ENCODE data around the gene CACNA2D3. TPM values are rescaled to one million over a fixed set of nuclear protein-coding genes. Genes with fewer than 3 reads are reported as not detected.
A peak's percentile ranks its signal among the peaks of the same experiment; 100 is the strongest.
"Not testable (repeated sequence)": the region's sequence is repeated elsewhere in the genome, so short reads cannot be mapped to it uniquely, and the experiment has no call there.

The CACNA2D3 gene
- polyA plus RNA-seq, 1 donor = 1.9 TPM

GRCh38 chr3:55077726-55078125 lies 955.4 kb downstream of the CACNA2D3 start:
- DNase-seq (ENCODE audit: low read depth) = no peak

- DNase-seq (ENCODE audit: low read depth) = no peak
Measured at GRCh38 chr3:55078876-55079275, 956.5 kb downstream of the CACNA2D3 start.

- DNase-seq (ENCODE audit: low read depth) = no peak
Measured at GRCh38 chr3:55085231-55085630, 962.9 kb downstream of the CACNA2D3 start.

- no peak for DNase-seq (ENCODE audit: low read depth)
Measured at GRCh38 chr3:55089211-55089610, 966.9 kb downstream of the CACNA2D3 start.

GRCh38 chr3:55090291-55090690 lies 967.9 kb downstream of the CACNA2D3 start:
- DNase-seq (ENCODE audit: low read depth) = no peak

- no peak for DNase-seq (ENCODE audit: low read depth)
Measured at GRCh38 chr3:55090746-55091145, 968.4 kb downstream of the CACNA2D3 start.

GRCh38 chr3:55091381-55092225 lies 969.3 kb downstream of the CACNA2D3 start:
- DNase-seq (ENCODE audit: low read depth) = no peak

GRCh38 chr3:55094676-55095075 lies 972.3 kb downstream of the CACNA2D3 start:
- no peak for DNase-seq (ENCODE audit: low read depth)

GRCh38 chr3:55097441-55097840 lies 975.1 kb downstream of the CACNA2D3 start:
- DNase-seq (ENCODE audit: low read depth) = peak; percentile 2

- DNase-seq (ENCODE audit: low read depth) = no peak
Measured at GRCh38 chr3:55105647-55106046, 983.3 kb downstream of the CACNA2D3 start.

GRCh38 chr3:55107187-55107586 lies 984.8 kb downstream of the CACNA2D3 start:
- no peak for DNase-seq (ENCODE audit: low read depth)

- DNase-seq (ENCODE audit: low read depth) = not testable (repeated sequence)
Measured at GRCh38 chr3:55111906-55112305, 989.6 kb downstream of the CACNA2D3 start.

GRCh38 chr3:55118451-55118850 lies 996.1 kb downstream of the CACNA2D3 start:
- no peak for DNase-seq (ENCODE audit: low read depth)

- no peak for DNase-seq (ENCODE audit: low read depth)
Measured at GRCh38 chr3:55119268-55119667, 996.9 kb downstream of the CACNA2D3 start.

GRCh38 chr3:55122312-55122711 lies 1000.0 kb downstream of the CACNA2D3 start:
- no peak for DNase-seq (ENCODE audit: low read depth)

Other genes starting within 250 kb of the CACNA2D3 start
- 24.6 TPM for gene ACTR8, start 240.4 kb upstream of the CACNA2D3 start, polyA plus RNA-seq (ENCODE audit: insufficient read length)
- 41.8 TPM for gene SELENOK, start 230.7 kb upstream of the CACNA2D3 start, polyA plus RNA-seq (ENCODE audit: insufficient read length)

Measured in forelimb muscle (tissue), 1 donor.